ENCODE data around the gene BMP6. TPM values are rescaled to one million over a fixed set of nuclear protein-coding genes. Genes with fewer than 3 reads are reported as not detected.

BMP6 gene
- total and polyA plus RNA-seq, 2 donors from 2014 or later = 5.0 to 10.0 TPM

GRCh38 chr6:7903673-7904072, 177.8 kb downstream of the BMP6 start:
- Histone ChIP-seq H3K4me1 (ENCODE audit: control insufficient read depth in 2 of 3, insufficient read depth in 2 of 3, low read depth in 1 of 3, low read length in 3 of 3) (peaks cover 0 to 15% (median 11%) of the 10 kb centered on the region in 3 donors), H3K4me3 (ENCODE audit: low read length in 3 of 3) (no peak overlapping the region), H3K9ac (ENCODE audit: low read length in 3 of 3) (no peak overlapping the region), H3K27me3 (ENCODE audit: control insufficient read depth, insufficient read depth, low read length) (no peaks in the 10 kb centered on the region), H3K9me3 (ENCODE audit: control insufficient read depth in 2 of 3, insufficient read depth in 1 of 3, low read length in 3 of 3) (no peaks in the 10 kb centered on the region), H3K27ac (ENCODE audit: low read depth in 2 of 2, low read length in 2 of 2) (no peak overlapping the region), H3K36me3 (ENCODE audit: control insufficient read depth in 2 of 3, insufficient read depth in 3 of 3, low read length in 3 of 3) (peaks cover 2 to 35% (median 31%) of the 10 kb centered on the region in 3 donors)
- FAIRE-seq (no peak), DNase-seq (no peak)
- intact Hi-C loops (cut with DNase I) = no loop called here
- TF ChIP-seq, protein P1, sequence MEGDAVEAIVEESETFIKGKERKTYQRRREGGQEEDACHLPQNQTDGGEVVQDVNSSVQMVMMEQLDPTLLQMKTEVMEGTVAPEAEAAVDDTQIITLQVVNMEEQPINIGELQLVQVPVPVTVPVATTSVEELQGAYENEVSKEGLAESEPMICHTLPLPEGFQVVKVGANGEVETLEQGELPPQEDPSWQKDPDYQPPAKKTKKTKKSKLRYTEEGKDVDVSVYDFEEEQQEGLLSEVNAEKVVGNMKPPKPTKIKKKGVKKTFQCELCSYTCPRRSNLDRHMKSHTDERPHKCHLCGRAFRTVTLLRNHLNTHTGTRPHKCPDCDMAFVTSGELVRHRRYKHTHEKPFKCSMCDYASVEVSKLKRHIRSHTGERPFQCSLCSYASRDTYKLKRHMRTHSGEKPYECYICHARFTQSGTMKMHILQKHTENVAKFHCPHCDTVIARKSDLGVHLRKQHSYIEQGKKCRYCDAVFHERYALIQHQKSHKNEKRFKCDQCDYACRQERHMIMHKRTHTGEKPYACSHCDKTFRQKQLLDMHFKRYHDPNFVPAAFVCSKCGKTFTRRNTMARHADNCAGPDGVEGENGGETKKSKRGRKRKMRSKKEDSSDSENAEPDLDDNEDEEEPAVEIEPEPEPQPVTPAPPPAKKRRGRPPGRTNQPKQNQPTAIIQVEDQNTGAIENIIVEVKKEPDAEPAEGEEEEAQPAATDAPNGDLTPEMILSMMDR (IDR thresholded peaks at IDR 0.05; ENCODE audit: borderline replicate concordance, extremely low read depth, insufficient read depth) = no peak

DNA sequence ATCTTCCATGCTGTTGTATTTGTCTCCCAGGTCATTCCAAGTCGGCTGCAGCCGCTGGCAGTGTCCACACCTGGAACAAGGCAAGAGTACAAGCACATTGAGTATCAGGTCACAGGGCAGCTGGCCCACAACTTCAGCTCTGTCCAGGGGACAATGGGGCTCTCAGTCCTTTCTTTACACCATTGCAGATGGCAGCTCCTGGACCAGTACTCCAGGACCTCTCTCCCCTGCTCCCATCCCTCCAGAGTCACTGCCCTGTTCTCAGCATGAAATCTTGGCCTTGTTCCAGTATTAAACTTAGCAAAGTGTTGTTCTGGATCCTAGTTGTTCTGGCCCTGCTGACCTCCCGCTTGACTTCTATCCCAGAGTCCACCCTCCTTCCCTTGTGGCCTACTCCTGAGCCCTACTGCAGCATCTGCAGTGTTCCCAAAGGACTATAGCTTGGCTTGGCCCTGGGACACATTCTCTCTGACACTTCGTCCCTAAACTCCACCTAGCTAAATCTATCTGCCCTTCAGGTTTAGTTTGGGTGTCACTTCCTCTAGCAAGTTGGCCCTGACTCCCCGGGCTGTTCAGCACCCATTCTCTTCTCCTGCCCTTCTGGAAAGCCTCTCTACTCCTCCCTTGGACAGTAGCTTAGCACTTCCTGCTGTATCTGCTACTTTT, 178.9 kb downstream of the BMP6 start:
- no peak for FAIRE-seq
- Histone ChIP-seq H3K9me3 (ENCODE audit: control insufficient read depth in 2 of 3, insufficient read depth in 1 of 3, low read length in 3 of 3) (no peaks in the 10 kb centered on the region), H3K27me3 (ENCODE audit: control insufficient read depth, insufficient read depth, low read length) (no peaks in the 10 kb centered on the region), H3K4me3 (ENCODE audit: low read length in 3 of 3) (no peak overlapping the region), H3K27ac (ENCODE audit: low read depth in 2 of 2, low read length in 2 of 2) (no peak overlapping the region), H3K36me3 (ENCODE audit: control insufficient read depth in 2 of 3, insufficient read depth in 3 of 3, low read length in 3 of 3) (peaks cover 0 to 33% (median 27%) of the 10 kb centered on the region in 3 donors), H3K4me1 (ENCODE audit: control insufficient read depth in 2 of 3, insufficient read depth in 2 of 3, low read depth in 1 of 3, low read length in 3 of 3) (peaks cover 0 to 22% (median 19%) of the 10 kb centered on the region in 3 donors), H3K9ac (ENCODE audit: low read length in 3 of 3) (no peak overlapping the region)
- TF ChIP-seq, protein P1 (IDR thresholded peaks at IDR 0.05; ENCODE audit: borderline replicate concordance, extremely low read depth, insufficient read depth) = no peak
- intact Hi-C loops (cut with DNase I) = no loop called here
- DNase-seq = no peak

DNA sequence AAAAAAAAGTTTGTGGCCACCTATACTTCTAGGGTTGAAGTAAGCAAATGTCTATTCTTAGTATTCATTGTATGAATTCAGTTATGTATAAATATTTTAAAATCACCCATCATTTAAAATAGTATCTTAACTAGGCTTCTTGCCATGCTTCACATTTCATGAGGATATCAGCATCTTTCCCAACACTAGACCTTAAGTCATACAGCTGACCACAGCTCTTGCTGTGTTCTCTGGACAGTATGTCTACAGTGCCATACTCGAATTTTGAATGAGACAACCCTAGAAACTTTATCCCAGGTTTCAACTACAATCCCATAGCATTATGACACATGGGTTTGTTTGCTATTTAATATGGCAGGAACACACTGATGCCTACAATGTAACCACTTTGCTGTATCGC, 179.5 kb downstream of the BMP6 start:
- H3K27ac ChIP-seq (ENCODE audit: low read depth in 2 of 2, low read length in 2 of 2) = no peak overlapping the region
- no peak overlapping the region for H3K9ac ChIP-seq (ENCODE audit: low read length in 3 of 3)
- intact Hi-C loops (cut with DNase I) = no loop called here
- no peaks in the 10 kb centered on the region for H3K27me3 ChIP-seq (ENCODE audit: control insufficient read depth, insufficient read depth, low read length)
- FAIRE-seq = no peak
- no peaks in the 10 kb centered on the region for H3K9me3 ChIP-seq (ENCODE audit: control insufficient read depth in 2 of 3, insufficient read depth in 1 of 3, low read length in 3 of 3)
- peaks cover 0 to 17% (median 16%) of the 10 kb centered on the region in 3 donors for H3K4me1 ChIP-seq (ENCODE audit: control insufficient read depth in 2 of 3, insufficient read depth in 2 of 3, low read depth in 1 of 3, low read length in 3 of 3)
- DNase-seq = no peak
- peaks cover 0 to 33% (median 26%) of the 10 kb centered on the region in 3 donors for H3K36me3 ChIP-seq (ENCODE audit: control insufficient read depth in 2 of 3, insufficient read depth in 3 of 3, low read length in 3 of 3)
- no peak overlapping the region for H3K4me3 ChIP-seq (ENCODE audit: low read length in 3 of 3)
- TF ChIP-seq, protein P1 (IDR thresholded peaks at IDR 0.05; ENCODE audit: borderline replicate concordance, extremely low read depth, insufficient read depth) = no peak
